HepG2 (cell line): ENCODE measurements around the gene FNDC3A.

Experiments
- EP300 ChIP-seq, 3 experiments: sonication (generic) in 1 of 3; formaldehyde crosslinking in 1 of 3; IDR thresholded peaks; 2 replicates each; pipeline versions ENCODE4 v1.5.1 to v1.6.1; 2011 to 2020; ENCODE audit warnings: low read depth in 2 of 3, low read length in 2 of 3, borderline replicate concordance in 1 of 3, improper control_type of control experiment in 1 of 3, mild to moderate bottlenecking in 1 of 3, missing genetic modification reagents in 1 of 3, moderate library complexity in 1 of 3
- RORA ChIP-seq: sonication (generic); formaldehyde crosslinking; IDR thresholded peaks from 2 replicates; pipeline ENCODE4 v1.5.0; 2020; ENCODE audit warnings: mild to moderate bottlenecking, missing genetic modification reagents, moderate library complexity
- SRF ChIP-seq: IDR thresholded peaks from 2 replicates; pipeline ENCODE4 v1.6.1; 2011; ENCODE audit warnings: mild to moderate bottlenecking, low read depth, low read length, moderate library complexity
- TF ChIP-seq, protein P1 (sequence below): sonication (generic); formaldehyde crosslinking; IDR thresholded peaks from 2 replicates; pipeline ENCODE4 v1.5.0; 2020; ENCODE audit warnings: missing genetic modification reagents, mild to moderate bottlenecking, borderline replicate concordance

DNA sequence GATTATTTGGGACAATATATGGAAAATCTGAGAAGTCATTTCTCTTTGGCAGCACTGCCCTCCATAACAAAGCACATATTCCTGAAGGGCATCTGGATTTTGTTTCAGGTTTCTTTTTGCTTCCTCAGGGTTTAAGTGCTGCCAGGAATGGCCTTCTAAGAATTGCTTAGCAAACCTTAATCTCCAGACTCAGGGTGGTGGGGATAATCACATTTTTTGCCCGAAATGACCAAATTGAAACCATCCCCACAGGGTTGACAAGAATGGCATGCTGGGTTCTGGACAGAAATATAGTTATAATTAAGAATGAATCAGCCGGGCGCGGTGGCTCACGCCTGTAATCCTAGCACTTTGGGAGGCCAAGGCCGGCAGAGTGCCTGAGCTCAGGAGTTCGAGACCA lies 265.6 kb downstream of the FNDC3A start:
- TF ChIP-seq, protein P1, sequence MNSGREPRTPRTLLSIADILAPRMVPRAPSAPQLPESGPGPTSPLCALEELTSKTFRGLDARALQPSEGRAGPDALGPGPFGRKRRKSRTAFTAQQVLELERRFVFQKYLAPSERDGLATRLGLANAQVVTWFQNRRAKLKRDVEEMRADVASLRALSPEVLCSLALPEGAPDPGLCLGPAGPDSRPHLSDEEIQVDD (CRISPR knock-in tag), result no peak
- TF ChIP-seq SRF, result no peak
- no peak for TF ChIP-seq RORA (CRISPR knock-in tag)
- TF ChIP-seq EP300 (IDR thresholded peaks at IDR 0.05; ENCODE audit: low read depth in 2 of 2, low read length in 2 of 2), result no peak
- no peak for TF ChIP-seq EP300 (CRISPR knock-in tag; IDR thresholded peaks at IDR 0.05; ENCODE audit: borderline replicate concordance)
